Mesenteric fat pad (tissue), 1 donor: ENCODE measurements around the gene PIGR. TPM values are rescaled to one million over a fixed set of nuclear protein-coding genes. Genes with fewer than 3 reads are reported as not detected.

Experiments used
- DNase-seq: peaks from one replicate; pipeline ENCODE4 v3.0.0-alpha.2; 2020; ENCODE audit warnings: low spot score
- total RNA-seq: library from RNA; stranded (reverse); fragmentation: NEBNext Ultra II Directional; extraction: Animal tissue kit (Norgen Biotek cat#: 25700); gene quantifications from one replicate; pipeline ENCODE4 v1.2.1, GENCODE V29; 2021
- donor health status: DM: yes; HTN: yes; CAD: no.

Gene PIGR
- total RNA-seq, 1 donor from 2014 or later = 6.9 TPM

DNA sequence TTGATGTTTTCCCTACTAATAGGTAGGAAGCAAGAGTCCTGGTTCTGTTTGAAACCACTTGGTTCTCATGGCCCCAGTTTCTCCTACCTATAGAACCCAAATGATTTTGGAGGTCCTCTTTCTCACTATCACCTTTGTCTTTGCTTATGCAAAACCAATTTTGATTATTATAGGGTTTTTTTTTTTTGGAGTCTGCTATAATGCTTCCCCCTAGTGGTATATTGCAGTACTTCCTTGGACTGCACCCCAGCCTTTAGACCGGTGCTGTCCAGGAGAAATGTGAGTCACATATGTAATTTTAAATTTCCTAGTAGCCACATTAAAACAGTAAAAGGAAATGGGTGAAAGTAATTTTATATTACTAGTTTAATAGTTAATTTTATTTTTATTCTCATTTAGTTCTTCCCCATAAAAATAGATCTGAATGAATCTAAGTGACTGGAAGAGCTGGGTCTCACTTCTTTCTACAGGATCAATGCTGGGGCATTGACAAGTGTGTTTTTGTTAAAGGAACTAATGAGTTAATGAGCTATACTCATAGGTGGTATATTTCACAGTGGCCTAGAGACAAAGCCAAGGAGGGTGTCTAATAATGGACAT, 35.1 kb downstream of the PIGR start:
- DNase-seq = no peak

DNA sequence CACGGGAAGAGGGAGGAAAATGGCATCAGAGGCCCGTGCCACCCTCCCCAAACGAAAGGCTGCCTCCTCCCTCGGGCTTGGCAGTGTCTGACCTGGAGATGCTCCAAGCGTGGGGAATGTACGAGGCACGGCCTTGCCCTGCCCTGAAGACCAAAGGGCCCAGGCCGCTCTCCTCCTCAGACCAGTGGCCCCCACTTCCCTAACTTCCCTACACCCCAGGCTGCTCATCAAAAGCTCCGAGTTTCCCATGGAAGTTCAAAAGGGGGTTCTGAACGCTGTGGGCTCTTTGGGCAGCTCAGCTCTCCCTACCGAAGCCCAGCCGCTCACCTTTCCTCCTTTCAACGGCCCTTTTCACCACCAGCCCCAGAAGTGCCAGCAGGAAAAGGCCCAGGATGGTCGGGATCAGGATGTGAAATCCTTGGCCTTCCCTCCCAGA, 36.4 kb downstream of the PIGR start:
- DNase-seq = no peak

DNA sequence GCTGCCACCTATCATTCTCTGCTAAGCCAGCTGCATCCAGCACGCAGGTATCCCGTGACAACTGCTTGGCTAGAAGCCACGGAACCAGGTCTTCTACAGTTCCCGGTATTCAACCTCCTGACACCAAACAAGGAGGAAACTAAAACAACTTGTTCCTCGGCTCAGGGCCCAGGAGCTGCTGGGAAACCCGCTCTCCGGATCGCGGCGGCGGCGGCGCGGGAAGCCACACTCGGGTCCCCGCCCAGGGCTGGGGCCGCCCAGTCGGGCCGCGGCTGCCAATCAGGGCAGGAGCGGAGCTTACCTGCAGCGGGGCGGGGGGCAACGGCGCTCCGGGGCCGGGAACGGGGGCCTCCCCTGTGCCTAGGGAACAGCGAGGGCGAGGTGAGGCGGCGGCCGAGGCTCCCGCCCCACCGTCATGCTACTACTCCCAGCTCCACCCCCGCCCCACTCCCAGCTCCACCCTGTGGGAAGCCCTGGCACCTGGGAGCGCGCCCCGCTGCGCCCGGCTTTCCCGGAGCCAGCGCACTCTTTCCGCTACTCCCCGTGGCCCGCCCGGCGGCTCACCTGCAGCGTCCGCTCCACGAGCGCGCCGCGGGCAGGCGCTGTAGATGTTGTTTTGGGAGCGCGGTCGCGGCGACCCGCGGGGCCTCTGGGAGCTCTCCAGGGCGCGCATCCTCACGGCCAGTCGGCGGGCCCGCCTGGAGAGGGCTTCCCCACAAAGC, 36.9 kb downstream of the PIGR start:
- no peak for DNase-seq

DNA sequence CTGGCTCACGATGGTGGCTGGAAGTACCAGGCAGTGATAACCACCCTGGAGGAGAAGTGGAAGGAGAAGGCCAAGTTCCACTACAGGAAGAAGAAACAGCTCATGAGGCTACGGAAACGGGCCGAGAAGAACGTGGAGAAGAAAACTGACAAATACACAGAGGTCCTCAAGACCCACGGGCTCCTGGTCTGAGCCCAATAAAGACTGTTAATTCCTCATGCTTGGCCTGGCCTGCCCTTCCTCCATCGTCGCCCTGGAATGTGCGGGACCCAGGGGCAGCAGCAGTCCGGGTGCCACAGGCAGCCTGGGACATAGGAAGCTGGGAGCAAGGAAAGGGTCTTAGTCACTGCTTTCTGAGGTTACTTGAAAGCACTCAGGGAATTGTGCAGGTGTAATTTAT, 38.2 kb downstream of the PIGR start:
- DNase-seq = no peak

DNA sequence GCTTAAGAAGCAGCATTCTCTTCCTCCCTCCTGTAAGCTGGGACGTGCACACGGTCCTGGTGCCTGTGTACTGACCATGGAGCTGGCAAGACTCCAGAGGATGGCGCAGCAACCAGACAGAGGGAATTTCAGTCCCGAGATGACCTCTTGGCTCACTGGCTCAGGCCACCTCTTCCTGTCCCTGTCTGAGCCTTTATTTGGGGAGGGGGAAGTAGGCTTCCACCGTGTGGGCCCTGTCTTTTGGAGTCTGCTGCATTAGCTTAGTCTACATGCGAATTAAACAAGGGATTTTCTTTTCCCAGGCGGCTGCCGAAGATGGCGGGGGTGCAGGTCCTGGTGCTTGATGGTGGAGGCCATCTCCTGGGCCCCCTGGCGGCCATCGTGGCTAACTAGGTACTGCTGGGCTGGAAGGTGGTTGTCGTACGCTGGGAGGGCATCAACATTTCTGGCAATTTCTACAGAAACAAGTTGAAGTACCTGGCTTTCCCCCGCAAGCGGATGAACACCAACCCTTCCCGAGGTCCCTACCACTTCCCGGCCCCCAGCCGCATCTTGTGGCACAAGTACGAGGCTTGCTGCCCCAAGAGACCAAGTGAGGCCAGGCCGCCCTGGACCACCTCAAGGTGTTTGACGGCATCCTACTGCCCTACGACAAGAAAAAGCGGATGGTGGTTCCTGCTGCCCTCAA, 38.8 kb downstream of the PIGR start:
- DNase-seq = no peak

DNA sequence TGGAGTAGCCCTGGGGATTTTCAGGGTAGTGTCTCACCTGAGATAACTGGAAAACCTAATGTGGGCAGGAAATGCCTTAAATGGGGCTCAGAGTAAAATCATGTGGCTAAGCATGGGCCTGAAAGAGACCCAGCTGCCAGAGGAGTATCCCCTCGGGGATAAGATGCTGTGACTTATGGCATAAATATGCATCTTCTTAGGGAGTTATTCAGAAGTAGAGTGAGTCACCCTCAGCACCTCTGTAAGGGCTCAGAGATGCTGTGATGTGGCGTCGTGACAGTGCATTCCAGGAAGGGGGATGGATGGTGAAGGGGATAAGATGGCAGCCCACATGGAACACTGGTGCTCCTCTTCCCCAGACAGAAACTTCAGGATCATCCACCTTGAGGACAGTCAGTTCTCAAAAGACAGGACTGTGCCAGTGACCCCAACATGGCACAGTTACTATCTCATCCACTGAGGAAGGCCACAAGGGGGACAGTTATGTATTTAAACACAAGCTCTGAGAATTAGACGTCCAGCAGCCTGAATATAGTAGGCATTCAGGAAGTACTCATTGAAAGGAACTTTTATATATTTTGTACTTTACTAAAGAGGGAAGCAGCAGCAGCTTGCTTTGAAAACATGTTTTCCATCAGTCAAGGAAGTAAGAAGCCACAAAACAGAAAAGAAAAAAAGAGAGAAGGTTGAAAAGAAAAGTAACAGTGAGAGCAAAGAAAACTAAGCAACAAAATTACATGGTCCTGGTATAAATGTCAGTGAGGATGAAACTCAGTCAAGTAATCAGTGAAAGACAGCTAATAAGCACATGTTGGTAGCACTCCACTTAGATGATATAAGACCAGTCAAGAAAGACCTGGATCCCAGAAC, 40.7 kb downstream of the PIGR start:
- DNase-seq = no peak

DNA sequence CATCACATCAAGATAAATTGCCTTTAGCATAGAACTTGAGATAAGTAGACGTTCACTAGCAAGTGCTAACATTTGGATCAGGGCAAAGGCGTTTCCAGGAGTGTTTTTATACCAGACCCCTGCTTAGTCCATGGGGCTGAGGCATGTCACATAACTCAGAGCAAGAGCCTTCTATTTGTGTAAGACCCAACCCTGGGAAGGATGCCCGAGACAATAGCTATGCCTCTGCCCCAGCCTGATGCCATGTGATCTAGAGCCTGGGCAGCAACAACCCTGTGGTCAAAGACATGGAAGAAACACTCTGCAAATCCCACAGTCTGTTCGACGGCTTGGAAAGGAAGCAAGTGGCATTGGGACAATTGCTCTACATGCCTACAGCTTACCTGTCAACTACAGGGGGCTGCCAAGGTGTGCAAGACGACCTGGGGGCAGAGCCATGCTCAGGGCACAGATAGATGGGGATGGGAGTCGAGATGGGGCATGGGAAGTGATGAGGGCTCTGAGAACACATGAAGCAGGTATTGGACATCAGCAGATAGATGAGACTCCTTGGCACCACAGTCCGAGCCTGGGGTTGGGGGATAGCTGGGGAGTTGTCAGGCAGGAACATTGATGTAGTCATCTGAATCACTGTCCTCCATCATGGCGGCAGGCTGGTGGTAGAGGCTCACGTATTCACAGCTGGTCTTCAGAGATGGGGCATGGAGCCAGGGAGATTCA, 41.7 kb downstream of the PIGR start:
- no peak for DNase-seq

DNA sequence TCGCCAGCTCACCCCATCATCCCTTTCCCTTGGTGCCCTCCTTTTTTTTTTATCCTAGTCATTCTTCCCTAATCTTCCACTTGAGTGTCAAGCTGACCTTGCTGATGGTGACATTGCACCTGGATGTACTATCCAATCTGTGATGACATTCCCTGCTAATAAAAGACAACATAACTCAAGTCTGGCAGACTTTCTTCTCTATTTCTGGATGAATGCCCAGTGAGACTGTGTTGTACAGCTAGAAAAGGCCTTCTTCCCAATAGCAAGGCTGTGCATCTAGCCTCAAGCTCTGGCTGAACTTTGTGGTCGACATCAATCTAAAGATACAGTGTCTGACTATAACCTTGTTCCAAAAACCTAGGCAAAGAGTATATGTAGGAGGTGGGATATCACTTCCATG, 42.6 kb downstream of the PIGR start:
- DNase-seq = no peak

DNA sequence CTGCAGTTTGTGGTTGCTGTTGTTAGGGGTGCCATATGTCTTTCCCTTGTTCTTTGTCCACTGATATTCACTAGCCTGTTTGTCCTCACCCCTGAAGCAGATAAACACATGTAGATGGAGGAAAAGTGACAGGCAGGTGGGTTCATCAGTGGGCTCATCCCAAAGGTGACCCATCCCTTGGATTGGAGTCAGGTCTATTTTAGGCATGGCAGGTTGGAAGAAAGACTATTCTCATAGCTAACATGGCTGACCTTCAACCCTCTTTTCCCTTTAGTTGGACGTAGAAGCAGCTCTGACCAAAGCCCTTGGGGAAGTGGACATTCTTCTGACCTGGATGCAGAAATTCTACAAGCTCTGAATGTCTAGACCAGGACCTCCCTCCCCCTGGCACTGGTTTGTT, 43.6 kb downstream of the PIGR start:
- no peak for DNase-seq

DNA sequence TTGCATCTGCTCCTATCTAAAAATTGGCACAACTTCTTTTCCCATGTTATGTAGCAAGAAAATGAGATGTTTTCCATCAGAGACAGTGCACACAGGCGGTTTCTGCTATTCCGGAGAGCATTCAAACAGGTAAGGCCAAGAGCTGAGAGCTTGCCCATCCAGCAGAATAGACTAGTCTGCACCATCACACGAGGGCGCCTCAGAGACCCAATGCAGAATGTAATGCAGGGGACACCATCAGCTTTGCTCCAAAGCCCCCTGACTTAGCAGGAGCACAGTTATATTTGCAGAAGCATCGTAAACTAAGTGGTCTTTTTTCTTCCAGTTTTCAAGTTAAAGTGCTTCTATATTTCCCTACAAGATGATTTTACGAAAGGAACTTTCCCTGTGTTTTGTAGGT, 44.3 kb downstream of the PIGR start:
- DNase-seq = no peak

DNA sequence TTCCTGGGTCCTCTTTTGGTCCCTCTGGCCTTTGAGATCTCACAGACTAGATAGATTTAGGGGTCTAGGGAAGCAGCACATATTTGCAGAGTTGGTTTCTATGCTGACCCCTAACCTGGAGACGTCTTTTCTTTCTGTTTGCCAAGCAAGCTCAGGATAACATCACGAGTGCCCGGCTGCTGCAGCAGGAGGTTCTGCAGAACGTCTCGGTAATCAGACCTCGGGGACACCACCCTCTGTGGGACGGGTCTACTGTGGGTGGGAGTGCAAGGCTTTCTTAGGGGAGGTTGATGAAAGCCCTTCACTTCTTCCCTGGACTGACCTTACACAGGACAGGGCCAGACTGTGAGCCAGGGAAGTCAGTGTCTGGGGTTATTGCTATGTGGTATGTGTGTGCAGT, 46.1 kb downstream of the PIGR start:
- DNase-seq = no peak

DNA sequence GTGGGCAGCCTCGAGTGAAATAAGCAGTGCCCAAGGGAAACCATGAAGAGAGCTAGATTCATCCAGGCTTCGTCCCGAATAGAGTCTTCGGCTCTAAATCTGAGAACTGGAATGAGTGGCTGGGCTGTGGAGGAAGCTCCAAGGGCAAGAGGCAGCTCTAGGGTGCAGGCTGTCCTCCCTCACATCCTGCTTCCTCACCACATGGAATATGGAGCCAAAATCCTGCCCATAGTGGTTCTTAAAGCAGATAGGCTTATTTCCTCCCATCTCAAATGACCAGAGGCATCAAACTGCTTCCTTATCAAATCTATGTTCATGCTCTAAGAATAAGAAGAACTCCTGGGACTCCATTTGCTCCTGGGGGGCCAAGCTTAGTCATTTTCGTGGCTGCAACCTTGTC, 46.5 kb downstream of the PIGR start:
- DNase-seq = no peak

DNA sequence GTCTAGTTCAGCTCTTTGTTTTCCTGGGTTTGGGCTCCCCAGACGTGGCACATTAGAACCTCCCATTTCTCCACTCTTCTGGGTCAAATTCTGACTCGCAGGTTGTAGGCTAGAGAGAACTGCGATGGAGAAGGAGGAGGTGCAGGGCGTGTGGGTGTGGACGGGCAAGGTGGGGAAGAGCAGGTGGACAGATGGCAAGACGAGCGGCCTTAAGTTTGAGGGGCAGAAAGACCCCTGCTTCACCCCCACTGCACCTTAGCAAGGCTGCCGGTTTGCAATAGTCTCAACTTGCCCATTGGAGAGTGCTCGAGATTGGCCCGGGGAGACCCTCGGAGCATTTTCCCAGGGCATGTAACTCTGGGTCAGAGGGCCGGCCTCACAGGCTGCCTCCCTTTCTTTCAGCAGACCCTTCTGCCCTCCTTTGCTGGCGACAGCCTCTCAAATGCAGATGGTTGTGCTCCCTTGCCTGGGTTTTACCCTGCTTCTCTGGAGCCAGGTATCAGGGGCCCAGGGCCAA, 47.3 kb downstream of the PIGR start:
- no peak for DNase-seq

DNA sequence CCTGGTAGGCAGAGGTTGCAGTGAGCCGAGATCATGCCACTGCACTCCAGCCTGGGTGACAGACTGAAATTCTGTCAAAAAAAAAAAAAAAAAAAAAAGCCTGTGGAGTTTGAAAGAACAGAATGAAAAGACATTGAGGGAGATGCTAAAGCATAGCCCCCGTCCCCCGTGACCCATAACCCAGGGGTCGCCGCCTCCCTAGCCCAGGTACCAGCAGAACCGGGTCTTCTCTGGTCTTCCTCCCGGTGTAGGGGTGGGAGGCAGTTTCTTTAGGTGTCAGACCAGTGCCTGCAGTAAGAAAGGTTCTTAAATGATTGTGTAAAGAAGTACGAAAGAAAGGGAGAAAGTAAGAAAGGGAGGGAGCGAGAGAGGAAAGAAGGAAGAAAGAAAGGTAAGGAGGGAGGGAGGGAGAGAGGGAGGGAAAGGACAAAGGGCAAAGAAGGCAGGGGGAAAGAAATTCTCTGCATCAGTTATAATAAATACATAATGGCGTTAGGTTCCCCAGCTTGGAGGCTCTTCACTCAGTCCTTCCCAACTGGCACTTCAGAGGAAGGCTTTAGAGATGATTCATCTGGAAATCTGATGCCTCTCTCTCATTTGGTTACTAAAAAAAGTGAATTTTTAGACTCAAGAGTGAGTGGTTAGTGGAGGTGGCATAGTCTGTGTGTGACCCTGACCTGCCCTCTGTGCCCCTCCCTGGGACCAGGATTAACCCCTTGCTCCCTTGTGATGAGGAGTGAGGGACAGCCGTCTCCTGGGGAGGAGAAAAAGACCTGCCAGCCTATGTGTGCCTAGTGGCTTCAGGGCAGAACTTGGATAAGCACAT, 48.0 kb downstream of the PIGR start:
- no peak for DNase-seq

DNA sequence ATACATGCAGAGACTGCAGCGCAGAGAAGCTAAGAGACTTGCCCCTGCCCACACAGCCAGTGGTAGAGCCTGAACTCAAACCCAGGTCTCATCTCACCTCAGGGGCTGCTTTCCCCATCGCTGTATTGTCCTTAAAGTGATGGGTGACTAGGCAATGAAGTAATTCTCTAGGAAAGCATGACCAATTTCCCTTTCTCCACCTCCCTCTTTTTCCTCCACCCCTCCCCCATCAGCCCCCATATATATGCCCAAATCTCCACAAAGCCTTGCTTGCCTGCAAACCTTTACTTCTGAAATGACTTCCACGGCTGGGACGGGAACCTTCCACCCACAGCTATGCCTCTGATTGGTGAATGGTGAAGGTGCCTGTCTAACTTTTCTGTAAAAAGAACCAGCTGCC, 49.1 kb downstream of the PIGR start, which contains the start of gene IL24:
TSS of gene IL24 (plus strand) at position 269 of the 400 bp plus-strand sequence. CDS start 390 bp downstream, outside the sequence.
- DNase-seq = no peak

DNA sequence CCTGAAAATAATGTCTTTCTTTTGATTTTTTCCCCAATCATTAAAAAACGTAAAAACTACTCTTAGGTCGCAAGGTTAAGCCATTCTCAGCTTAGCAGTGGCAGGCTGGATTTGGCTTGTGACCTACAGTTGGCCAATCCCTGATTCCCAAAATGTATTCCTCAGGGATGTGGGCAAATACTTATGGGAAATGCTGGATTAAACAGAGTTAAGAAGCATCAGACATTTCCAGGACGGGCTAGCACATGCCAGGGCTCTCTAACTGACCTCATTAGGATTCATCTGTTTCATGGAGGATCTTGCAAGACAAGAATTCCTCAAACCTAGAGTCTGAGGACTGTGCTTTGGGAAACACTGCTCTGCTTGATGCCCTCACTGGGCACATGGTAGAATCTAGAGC, 50.0 kb downstream of the PIGR start:
- no peak for DNase-seq

DNA sequence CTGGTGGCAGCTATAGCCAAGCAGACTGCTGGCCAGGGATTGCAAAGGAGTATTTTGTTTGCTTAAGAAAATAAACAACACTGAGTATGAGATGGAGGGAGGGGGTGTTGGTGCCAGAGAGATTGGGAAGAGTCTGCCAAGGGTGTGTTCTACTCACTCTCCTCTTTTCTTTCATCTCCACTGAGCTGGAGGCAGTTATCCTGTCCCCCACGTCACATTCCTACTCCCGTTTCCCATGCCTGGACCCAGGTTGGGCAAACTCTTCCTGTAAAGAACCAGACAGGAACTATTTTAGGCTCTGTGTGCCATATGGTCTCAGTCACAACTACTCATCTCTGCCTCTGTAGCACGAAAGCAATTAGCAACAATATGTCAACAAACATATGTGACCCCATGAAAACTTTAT, 50.4 kb downstream of the PIGR start:
- DNase-seq = no peak

DNA sequence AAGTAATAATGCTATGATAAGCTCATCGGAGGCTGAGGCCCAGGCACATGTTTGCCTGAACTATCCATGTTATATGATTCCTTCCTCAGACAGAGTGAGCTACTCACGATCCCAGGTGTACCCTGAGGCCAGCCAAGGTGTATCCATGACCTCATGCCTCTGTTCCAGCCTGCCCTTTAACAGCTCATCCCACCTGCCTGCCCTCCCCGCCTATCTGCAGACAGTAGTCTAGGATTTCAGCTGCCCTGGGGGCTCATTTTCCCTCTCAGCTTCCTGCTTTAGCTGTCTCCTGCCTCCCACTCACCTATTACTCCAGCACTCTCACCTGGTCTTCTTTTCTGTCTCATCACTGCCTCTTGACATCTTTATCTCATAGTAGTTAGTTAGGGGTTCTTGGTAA, 50.9 kb downstream of the PIGR start:
- DNase-seq = no peak

DNA sequence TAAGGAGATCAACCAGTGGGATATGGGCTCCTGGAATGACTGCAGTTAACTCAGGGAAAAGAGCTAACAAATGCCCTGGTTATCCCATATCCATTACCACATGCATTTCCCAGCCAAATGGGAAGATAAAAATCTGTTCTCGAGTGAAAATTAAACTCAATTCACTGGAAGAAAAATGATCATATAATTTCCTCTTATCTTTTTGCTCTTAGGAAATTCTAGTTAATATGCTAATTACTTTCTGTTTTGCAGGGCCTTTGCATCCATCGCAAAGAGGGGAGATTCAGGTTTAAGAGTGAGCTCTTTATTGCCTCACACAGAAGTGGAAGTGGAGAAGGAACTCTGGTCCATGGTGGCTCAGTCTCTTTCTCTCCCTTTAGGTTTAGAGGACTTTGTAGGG, 52.9 kb downstream of the PIGR start:
- no peak for DNase-seq
